Measurements from ENCODE around the gene TBC1D4. TPM values are rescaled to one million over a fixed set of nuclear protein-coding genes. Genes with fewer than 3 reads are reported as not detected.

TBC1D4 gene
- total and polyA plus RNA-seq, 9 of the 15 experiments (the other 6 are each of a cell fraction or from before 2014, with no cell fraction given): 2.8 to 12.3 (median 7.0) TPM

DNA sequence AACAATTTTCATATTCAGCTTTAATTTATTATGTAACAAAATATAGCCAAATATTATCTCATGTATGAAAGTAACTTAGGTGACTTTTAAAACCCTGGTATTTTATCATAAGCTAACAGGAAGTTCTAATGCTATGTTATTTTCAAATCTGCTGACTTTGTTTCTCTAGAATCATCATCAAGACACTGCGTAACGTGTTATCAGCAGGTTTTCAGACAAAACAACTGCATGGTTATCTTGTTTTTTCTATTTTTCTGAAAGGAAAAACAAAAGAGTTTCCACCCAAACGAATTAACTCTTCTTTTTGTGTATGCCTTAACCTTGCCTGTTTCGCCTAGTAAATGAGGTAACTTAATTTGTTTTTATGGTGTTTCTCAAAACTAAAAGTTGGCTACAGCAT, 156.3 kb downstream of the TBC1D4 start:
- Histone ChIP-seq H3K79me2 (ENCODE audit: control insufficient read depth, insufficient read depth, low read length) (no peaks in the 10 kb centered on the region), H3K36me3 (ENCODE audit: control insufficient read depth, insufficient read depth, low read length) (no peaks in the 10 kb centered on the region), H3K9me3 (replicated peaks; ENCODE audit: control insufficient read depth, insufficient read depth, low read depth, low read length) (no peaks in the 10 kb centered on the region), H2AFZ (ENCODE audit: low read depth, low read length) (peak overlapping the region; percentile 75; the same call in 1 of the 2 replicates), H3K4me3 (peak overlapping the region; percentile 28; the same call in 1 of the 2 replicates), H3K4me1 (replicated peaks in 1 of 2; ENCODE audit: control insufficient read depth in 2 of 2, insufficient read depth in 2 of 2, low read length in 2 of 2) (peaks cover 0 to 6% of the 10 kb centered on the region in 2 experiments; a peak in 2 of 5 replicates), H3K4me2 (ENCODE audit: insufficient read depth, low read length) (peak overlapping the region; percentile 78), H3K9ac (ENCODE audit: insufficient read depth in 1 of 2, low read depth in 2 of 2, low read length in 2 of 2) (peak overlapping the region in 1 of 2 experiments; percentile 61; a peak in 3 of 4 replicates), H3K27me3 (ENCODE audit: control insufficient read depth in 2 of 2, insufficient read depth in 2 of 2, low read length in 2 of 2) (no peaks in the 10 kb centered on the region), H3K9me1 (ENCODE audit: control insufficient read depth, insufficient read depth, low read length) (no peaks in the 10 kb centered on the region), H3K27ac (ENCODE audit: extremely low read depth, low read depth, low read length) (peak overlapping the region; percentile 75), H4K20me1 (replicated peaks; ENCODE audit: control insufficient read depth, insufficient read depth, low read length) (no peaks in the 10 kb centered on the region)
- FAIRE-seq (no peak), DNase-seq (ENCODE audit: extremely low read depth in 1 of 4, low spot score in 3 of 4) (no peak), ATAC-seq (no peak)
- in situ Hi-C loops (cut with MboI) (no loop called here), intact Hi-C loops (cut with micrococcal nuclease) (no loop called here)
- POLR2A ChIA-PET: no interaction called here
- 3% methylated on average over 4 of the region's 4 CpGs for WGBS (ENCODE audit: insufficient coverage, low coverage, missing lambda C conversion rate)
- TF ChIP-seq ZNF316 (IDR thresholded peaks at IDR 0.05) (peak; percentile 50), NCOA1 (IDR thresholded peaks at IDR 0.05; ENCODE audit: low read depth) (no peak)
- CTCF ChIA-PET (ENCODE audit: low intra/inter-chr PET ratio): no interaction called here
- BruUV-seq (replicated peaks): no TSS peak

DNA sequence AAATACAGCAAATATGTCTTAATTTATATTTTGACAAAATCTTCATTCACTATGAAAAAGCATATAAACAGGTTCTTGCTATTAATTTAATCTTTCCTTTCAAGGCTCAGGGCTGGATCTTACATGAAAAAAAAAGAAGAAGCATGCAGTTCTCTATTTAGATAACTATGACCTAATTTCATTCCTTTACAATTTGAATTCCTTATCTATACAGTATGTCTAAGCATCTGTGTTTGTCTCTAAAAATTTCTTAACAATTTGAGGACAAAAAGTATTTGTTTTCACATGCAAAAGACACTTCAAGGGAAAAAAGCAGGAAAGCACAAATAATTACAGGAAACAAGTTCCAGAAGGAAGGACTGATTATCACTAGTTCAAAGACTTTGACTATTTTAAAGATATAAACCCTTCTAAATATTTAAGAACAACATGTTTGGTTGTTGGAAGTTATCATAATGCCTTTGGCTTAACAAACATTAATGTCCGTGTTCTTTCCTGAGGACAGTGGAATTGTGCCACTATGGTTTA, 157.5 kb downstream of the TBC1D4 start:
- ATAC-seq (no peak), FAIRE-seq (no peak), DNase-seq (ENCODE audit: extremely low read depth in 1 of 4, low spot score in 3 of 4) (no peak)
- Histone ChIP-seq H3K36me3 (ENCODE audit: control insufficient read depth, insufficient read depth, low read length) (no peaks in the 10 kb centered on the region), H3K9ac (ENCODE audit: insufficient read depth in 1 of 2, low read depth in 2 of 2, low read length in 2 of 2) (no peak overlapping the region), H4K20me1 (replicated peaks; ENCODE audit: control insufficient read depth, insufficient read depth, low read length) (no peaks in the 10 kb centered on the region), H3K4me3 (no peak overlapping the region), H3K4me2 (ENCODE audit: insufficient read depth, low read length) (no peak overlapping the region), H2AFZ (ENCODE audit: low read depth, low read length) (no peak overlapping the region), H3K4me1 (replicated peaks in 1 of 2; ENCODE audit: control insufficient read depth in 2 of 2, insufficient read depth in 2 of 2, low read length in 2 of 2) (peaks cover 0 to 6% of the 10 kb centered on the region in 2 experiments; a peak in 2 of 5 replicates), H3K27ac (ENCODE audit: extremely low read depth, low read depth, low read length) (no peak overlapping the region), H3K79me2 (ENCODE audit: control insufficient read depth, insufficient read depth, low read length) (no peaks in the 10 kb centered on the region), H3K9me3 (replicated peaks; ENCODE audit: control insufficient read depth, insufficient read depth, low read depth, low read length) (no peaks in the 10 kb centered on the region), H3K9me1 (ENCODE audit: control insufficient read depth, insufficient read depth, low read length) (no peaks in the 10 kb centered on the region), H3K27me3 (ENCODE audit: control insufficient read depth in 2 of 2, insufficient read depth in 2 of 2, low read length in 2 of 2) (no peaks in the 10 kb centered on the region)
- 38% methylated on average over 1 of the region's 1 CpG for WGBS (ENCODE audit: insufficient coverage, low coverage, missing lambda C conversion rate)
- intact Hi-C loops (cut with micrococcal nuclease) (no loop called here), in situ Hi-C loops (cut with MboI) (no loop called here)
- CTCF ChIA-PET (ENCODE audit: low intra/inter-chr PET ratio): no interaction called here
- no TSS peak for BruUV-seq (replicated peaks)
- POLR2A ChIA-PET: no interaction called here
- TF ChIP-seq, protein P1, sequence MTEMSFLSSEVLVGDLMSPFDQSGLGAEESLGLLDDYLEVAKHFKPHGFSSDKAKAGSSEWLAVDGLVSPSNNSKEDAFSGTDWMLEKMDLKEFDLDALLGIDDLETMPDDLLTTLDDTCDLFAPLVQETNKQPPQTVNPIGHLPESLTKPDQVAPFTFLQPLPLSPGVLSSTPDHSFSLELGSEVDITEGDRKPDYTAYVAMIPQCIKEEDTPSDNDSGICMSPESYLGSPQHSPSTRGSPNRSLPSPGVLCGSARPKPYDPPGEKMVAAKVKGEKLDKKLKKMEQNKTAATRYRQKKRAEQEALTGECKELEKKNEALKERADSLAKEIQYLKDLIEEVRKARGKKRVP (CRISPR knock-in tag; IDR thresholded peaks at IDR 0.05): no peak
- no peak for TF ChIP-seq ZNF121 (CRISPR knock-in tag; conservative IDR thresholded peaks at IDR 0.05)
- TF ChIP-seq ZNF41 (CRISPR knock-in tag; conservative IDR thresholded peaks at IDR 0.05): no peak
- TF ChIP-seq STAT5B (CRISPR knock-in tag; IDR thresholded peaks at IDR 0.05): no peak
- no peak for TF ChIP-seq ELK1 (CRISPR knock-in tag; IDR thresholded peaks at IDR 0.05)
- TF ChIP-seq, protein P2, sequence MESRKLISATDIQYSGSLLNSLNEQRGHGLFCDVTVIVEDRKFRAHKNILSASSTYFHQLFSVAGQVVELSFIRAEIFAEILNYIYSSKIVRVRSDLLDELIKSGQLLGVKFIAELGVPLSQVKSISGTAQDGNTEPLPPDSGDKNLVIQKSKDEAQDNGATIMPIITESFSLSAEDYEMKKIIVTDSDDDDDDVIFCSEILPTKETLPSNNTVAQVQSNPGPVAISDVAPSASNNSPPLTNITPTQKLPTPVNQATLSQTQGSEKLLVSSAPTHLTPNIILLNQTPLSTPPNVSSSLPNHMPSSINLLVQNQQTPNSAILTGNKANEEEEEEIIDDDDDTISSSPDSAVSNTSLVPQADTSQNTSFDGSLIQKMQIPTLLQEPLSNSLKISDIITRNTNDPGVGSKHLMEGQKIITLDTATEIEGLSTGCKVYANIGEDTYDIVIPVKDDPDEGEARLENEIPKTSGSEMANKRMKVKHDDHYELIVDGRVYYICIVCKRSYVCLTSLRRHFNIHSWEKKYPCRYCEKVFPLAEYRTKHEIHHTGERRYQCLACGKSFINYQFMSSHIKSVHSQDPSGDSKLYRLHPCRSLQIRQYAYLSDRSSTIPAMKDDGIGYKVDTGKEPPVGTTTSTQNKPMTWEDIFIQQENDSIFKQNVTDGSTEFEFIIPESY (CRISPR knock-in tag; IDR thresholded peaks at IDR 0.05): no peak
- no peak for TF ChIP-seq ZNF780A (CRISPR knock-in tag; IDR thresholded peaks at IDR 0.05)

Data from K562 (cell line).